Ishikawa (cell line): ENCODE data around the gene HOXC9.

ENCODE experiments used
- CEBPB ChIP-seq: IDR thresholded peaks from 2 replicates; pipeline ENCODE4 v1.6.1; 2012
- CREB1 ChIP-seq: IDR thresholded peaks from 2 replicates; pipeline ENCODE4 v1.6.1; 2012; ENCODE audit warnings: low read depth
- EGR1 ChIP-seq: IDR thresholded peaks from 2 replicates; pipeline ENCODE4 v1.6.1; 2012
- EP300 ChIP-seq: IDR thresholded peaks from 2 replicates; pipeline ENCODE4 v1.6.1; 2012; ENCODE audit warnings: borderline replicate concordance
- MAX ChIP-seq: IDR thresholded peaks from 2 replicates; pipeline ENCODE4 v1.6.1; 2012
- RAD21 ChIP-seq: IDR thresholded peaks from 2 replicates; pipeline ENCODE4 v1.6.1; 2012; ENCODE audit warnings: low read depth
- REST ChIP-seq: IDR thresholded peaks from 2 replicates; pipeline ENCODE4 v1.6.1; 2012; ENCODE audit warnings: low read depth, mild to moderate bottlenecking
- TCF12 ChIP-seq: IDR thresholded peaks from 2 replicates; pipeline ENCODE4 v1.6.1; 2012; ENCODE audit warnings: low read depth
- TEAD4 ChIP-seq: IDR thresholded peaks from 2 replicates; pipeline ENCODE4 v1.6.1; 2012
- YY1 ChIP-seq: IDR thresholded peaks from 2 replicates; pipeline ENCODE4 v1.6.1; 2012; ENCODE audit warnings: low read depth
- ZBTB7A ChIP-seq: IDR thresholded peaks from 2 replicates; pipeline ENCODE4 v1.6.1; 2012; ENCODE audit warnings: low read depth

GRCh38 chr12:53976172-53976822 is 23.7 kb upstream of the HOXC9 start:
- no peak for TF ChIP-seq EP300
- no peak for TF ChIP-seq CEBPB
- TF ChIP-seq REST: no peak
- no peak for TF ChIP-seq RAD21
- no peak for TF ChIP-seq CREB1
- TF ChIP-seq YY1: no peak
- TF ChIP-seq TCF12: no peak
- TF ChIP-seq TEAD4: no peak
- no peak for TF ChIP-seq EGR1
- TF ChIP-seq MAX: no peak
- no peak for TF ChIP-seq ZBTB7A
